B cell (primary cell): ENCODE results near the gene TUBAL3.

ENCODE experiments used
- CTCF ChIP-seq: fragments of 200-600 bp; IDR thresholded peaks from one replicate; pipeline ENCODE4 v1.8.0; 2022; ENCODE audit warnings: antibody characterized with exemption, mild to moderate bottlenecking
- EZH2 ChIP-seq: IDR thresholded peaks from 2 replicates; pipeline ENCODE4 v1.6.1; 2012; ENCODE audit warnings: borderline replicate concordance, low read depth, mild to moderate bottlenecking, moderate library complexity, low read length; ENCODE audit not compliant: insufficient read depth, poor library complexity, severe bottlenecking

GRCh38 chr10:5343561-5343960 lies 61.1 kb downstream of the TUBAL3 start:
- TF ChIP-seq CTCF (no peak), EZH2 (no peak)
